ENCODE results near the gene ITIH1. TPM values are rescaled to one million over a fixed set of nuclear protein-coding genes. Genes with fewer than 3 reads are reported as not detected.

Gene ITIH1
- total RNA-seq, 1 donor from 2014 or later, result not detected

DNA sequence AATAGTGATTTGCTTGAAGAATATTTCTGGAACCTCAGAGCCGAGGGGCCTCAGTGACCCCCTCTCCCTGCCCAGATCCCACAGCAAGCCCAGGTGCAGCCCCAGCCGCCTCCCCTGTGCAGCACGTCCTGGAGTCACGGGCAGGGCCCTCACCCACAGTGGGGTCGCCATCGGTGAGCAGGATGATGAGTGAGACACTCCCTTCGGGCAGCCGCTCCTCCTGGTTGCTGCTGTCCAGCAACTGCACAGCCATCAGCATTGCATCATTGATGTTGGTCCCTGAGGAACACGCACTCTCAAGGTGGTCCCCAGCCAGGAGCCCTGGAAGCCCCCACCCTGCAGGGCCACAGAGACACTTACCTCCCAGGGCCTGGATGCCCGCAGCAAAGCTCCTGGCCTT lies 46.6 kb downstream of the ITIH1 start:
- TF ChIP-seq CTCF (conservative IDR thresholded peaks at IDR 0.05; ENCODE audit: low read depth, low read length), result no peak
- DNase-seq (ENCODE audit: low read depth), result no peak
- no peak overlapping the region for H3K4me3 ChIP-seq (ENCODE audit: low read depth, low read length)

DNA sequence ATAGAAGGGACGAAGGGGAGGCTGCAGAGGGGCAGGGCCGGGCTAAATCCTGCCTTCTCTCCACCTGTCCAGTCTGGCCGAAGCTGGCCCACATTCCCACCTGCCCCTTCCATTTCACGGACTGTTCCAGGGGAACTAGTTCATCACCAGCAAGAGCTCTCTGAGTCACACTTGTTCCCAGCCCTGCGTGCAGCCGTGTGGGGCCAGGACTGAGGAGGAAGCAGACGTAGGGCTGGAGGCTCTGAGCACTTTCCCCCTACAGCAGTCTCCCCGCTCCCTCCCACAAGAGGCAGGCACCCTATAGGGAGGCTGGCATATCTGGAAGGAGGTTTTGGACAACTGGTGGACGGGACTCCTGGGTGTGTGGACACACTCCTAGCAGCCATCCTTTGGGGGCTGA lies 50.0 kb downstream of the ITIH1 start:
- peak overlapping the region; percentile 22 for H3K4me3 ChIP-seq (ENCODE audit: low read depth, low read length)
- no peak for DNase-seq (ENCODE audit: low read depth)
- no peak for TF ChIP-seq CTCF (conservative IDR thresholded peaks at IDR 0.05; ENCODE audit: low read depth, low read length)

DNA sequence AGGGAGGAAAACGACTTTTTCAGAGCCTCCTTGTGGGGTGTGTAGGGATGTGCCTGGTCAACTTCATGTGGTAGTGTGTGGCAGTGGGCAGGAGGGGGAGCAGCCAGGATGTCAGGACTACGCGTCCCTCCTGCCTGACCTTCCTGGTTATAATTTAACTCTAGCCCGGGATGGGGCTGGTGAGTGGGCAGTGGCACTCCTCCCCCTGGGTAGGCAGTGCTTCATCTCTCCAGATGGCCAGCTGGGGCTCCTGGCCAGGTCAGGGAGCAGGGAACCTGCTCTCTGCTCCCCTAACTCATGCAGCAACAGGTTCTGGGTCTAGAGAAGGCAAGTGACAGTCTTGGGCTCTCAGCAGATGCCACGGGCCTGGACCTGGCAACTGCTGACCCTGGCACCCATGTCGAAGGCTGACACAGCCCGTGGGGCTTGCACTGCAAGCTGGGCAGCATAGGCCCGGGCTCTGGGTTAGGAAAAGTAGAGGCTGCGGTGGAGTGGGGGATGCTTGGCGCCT lies 50.5 kb downstream of the ITIH1 start:
- H3K4me3 ChIP-seq (ENCODE audit: low read depth, low read length), result peak overlapping the region; percentile 22
- TF ChIP-seq CTCF (conservative IDR thresholded peaks at IDR 0.05; ENCODE audit: low read depth, low read length), result peak; percentile 50
- peak; percentile 37 for DNase-seq (ENCODE audit: low read depth)

- H3K4me3 ChIP-seq (ENCODE audit: low read depth, low read length), result no peak overlapping the region
- DNase-seq (ENCODE audit: low read depth), result no peak
Measured at GRCh38 chr3:52829482-52829881, 52.1 kb downstream of the ITIH1 start.

GRCh38 chr3:52829906-52830463 lies 52.6 kb downstream of the ITIH1 start:
- H3K4me3 ChIP-seq (ENCODE audit: low read depth, low read length), result no peak overlapping the region
- no peak for DNase-seq (ENCODE audit: low read depth)
- no peak for TF ChIP-seq CTCF (conservative IDR thresholded peaks at IDR 0.05; ENCODE audit: low read depth, low read length)

More at GRCh38 chr3:52829482-52829881, 52.1 kb downstream of the ITIH1 start:
- TF ChIP-seq CTCF (conservative IDR thresholded peaks at IDR 0.05; ENCODE audit: low read depth, low read length), result no peak

DNA sequence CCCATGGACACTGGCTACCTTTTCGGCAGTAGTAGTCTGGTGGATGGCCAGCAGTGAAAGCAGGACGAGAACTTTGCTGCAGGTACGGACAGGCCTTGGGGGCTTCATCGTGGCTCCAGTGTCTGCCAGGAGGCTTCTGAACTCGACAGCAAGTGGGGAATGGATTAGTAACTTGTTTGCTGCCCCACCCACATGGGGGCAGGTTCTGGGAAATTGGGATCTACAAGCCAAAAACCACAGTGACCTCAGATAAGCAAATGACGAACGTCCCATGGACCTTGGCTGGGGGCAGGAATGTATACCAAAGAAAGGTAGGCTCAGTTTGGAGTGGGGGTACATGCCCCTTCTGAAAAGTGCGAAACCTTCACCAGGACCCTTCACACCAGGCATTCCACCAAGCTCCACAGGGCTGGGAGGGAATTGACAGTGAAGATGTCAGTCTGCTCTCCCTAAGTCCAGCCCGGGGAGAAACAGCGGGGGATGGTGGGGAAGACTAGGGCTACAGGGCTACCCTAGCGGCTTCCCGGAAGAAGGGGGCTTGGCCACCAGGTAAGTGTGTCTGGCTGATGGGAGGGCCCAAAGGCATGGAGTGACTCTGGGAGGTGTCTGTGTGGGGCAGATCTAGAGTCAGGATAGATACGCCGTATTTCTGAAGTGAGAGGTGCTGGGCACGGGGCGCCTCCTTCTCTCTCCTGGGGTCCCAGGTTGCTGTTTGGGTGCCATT lies 53.3 kb downstream of the ITIH1 start, which contains the start of gene ITIH4:
ITIH4 (minus strand) TSS at position 138 of the 724 bp plus-strand sequence; CDS start at position 108, 30 bp downstream.
- H3K4me3 ChIP-seq (ENCODE audit: low read depth, low read length), result no peak within 1 kb of the TSS
- DNase-seq (ENCODE audit: low read depth), result no peak
- TF ChIP-seq CTCF (conservative IDR thresholded peaks at IDR 0.05; ENCODE audit: low read depth, low read length), result no peak
